ENCODE results near the gene MED12L.

The MED12L gene

GRCh38 chr3:151087648-151088047, 2.2 kb downstream of the MED12L start:
- in situ Hi-C loops (cut with MboI; ENCODE audit: low sequenced_read_pairs), result no loop called here

GRCh38 chr3:151091685-151092345, 6.4 kb downstream of the MED12L start:
- in situ Hi-C loops (cut with MboI; ENCODE audit: low sequenced_read_pairs), result no loop called here

- in situ Hi-C loops (cut with MboI; ENCODE audit: low sequenced_read_pairs), result no loop called here
These were observed 7.7 kb downstream of the MED12L start for GRCh38 chr3:151093148-151093547.

- in situ Hi-C loops (cut with MboI; ENCODE audit: low sequenced_read_pairs), result no loop called here
These were observed 8.4 kb downstream of the MED12L start for GRCh38 chr3:151093905-151094304.

- in situ Hi-C loops (cut with MboI; ENCODE audit: low sequenced_read_pairs), result no loop called here
These were observed 11.3 kb downstream of the MED12L start for GRCh38 chr3:151096716-151097115.

GRCh38 chr3:151100076-151100475, 14.6 kb downstream of the MED12L start:
- in situ Hi-C loops (cut with MboI; ENCODE audit: low sequenced_read_pairs), result no loop called here

- in situ Hi-C loops (cut with MboI; ENCODE audit: low sequenced_read_pairs), result no loop called here
These were observed 16.0 kb downstream of the MED12L start for GRCh38 chr3:151101270-151101969.

GRCh38 chr3:151106311-151106710, 20.8 kb downstream of the MED12L start:
- in situ Hi-C loops (cut with MboI; ENCODE audit: low sequenced_read_pairs), result no loop called here

GRCh38 chr3:151107177-151107576, 21.7 kb downstream of the MED12L start:
- in situ Hi-C loops (cut with MboI; ENCODE audit: low sequenced_read_pairs), result no loop called here

GRCh38 chr3:151107701-151108100, 22.2 kb downstream of the MED12L start:
- in situ Hi-C loops (cut with MboI; ENCODE audit: low sequenced_read_pairs), result no loop called here

GRCh38 chr3:151109286-151109800, 23.9 kb downstream of the MED12L start:
- in situ Hi-C loops (cut with MboI; ENCODE audit: low sequenced_read_pairs), result no loop called here

GRCh38 chr3:151112731-151113130, 27.3 kb downstream of the MED12L start:
- in situ Hi-C loops (cut with MboI; ENCODE audit: low sequenced_read_pairs), result no loop called here

GRCh38 chr3:151113343-151113742, 27.9 kb downstream of the MED12L start:
- in situ Hi-C loops (cut with MboI; ENCODE audit: low sequenced_read_pairs), result no loop called here

GRCh38 chr3:151117047-151117446, 31.6 kb downstream of the MED12L start:
- in situ Hi-C loops (cut with MboI; ENCODE audit: low sequenced_read_pairs), result no loop called here

GRCh38 chr3:151119188-151119587, 33.7 kb downstream of the MED12L start:
- in situ Hi-C loops (cut with MboI; ENCODE audit: low sequenced_read_pairs), result no loop called here

- in situ Hi-C loops (cut with MboI; ENCODE audit: low sequenced_read_pairs), result no loop called here
These were observed 34.9 kb downstream of the MED12L start for GRCh38 chr3:151120409-151120808.

- in situ Hi-C loops (cut with MboI; ENCODE audit: low sequenced_read_pairs), result no loop called here
These were observed 35.6 kb downstream of the MED12L start for GRCh38 chr3:151121016-151121415.

- in situ Hi-C loops (cut with MboI; ENCODE audit: low sequenced_read_pairs), result no loop called here
These were observed 38.4 kb downstream of the MED12L start for GRCh38 chr3:151123827-151124226.

GRCh38 chr3:151124476-151124875, 39.0 kb downstream of the MED12L start:
- in situ Hi-C loops (cut with MboI; ENCODE audit: low sequenced_read_pairs), result no loop called here

GRCh38 chr3:151130428-151130827, 45.0 kb downstream of the MED12L start:
- in situ Hi-C loops (cut with MboI; ENCODE audit: low sequenced_read_pairs), result no loop called here

- in situ Hi-C loops (cut with MboI; ENCODE audit: low sequenced_read_pairs), result no loop called here
These were observed 47.7 kb downstream of the MED12L start for GRCh38 chr3:151133175-151133574.

GRCh38 chr3:151133917-151134450, 48.5 kb downstream of the MED12L start:
- in situ Hi-C loops (cut with MboI; ENCODE audit: low sequenced_read_pairs), result no loop called here

All from hTERT RPE-1 (cell line).